ENCODE measurements around the gene DDX24. TPM values are rescaled to one million over a fixed set of nuclear protein-coding genes. Genes with fewer than 3 reads are reported as not detected.

The DDX24 gene
- total RNA-seq, 1 donor from 2014 or later = 149 TPM

GRCh38 chr14:94052662-94053061 lies 28.3 kb downstream of the DDX24 start:
- DNase-seq (ENCODE audit: low spot score) = no peak
- Mint-ChIP-seq H3K27me3 (ENCODE audit: low read depth) (no peaks in the 10 kb centered on the region), H3K4me1 (ENCODE audit: low read depth) (no peaks in the 10 kb centered on the region), H3K9me3 (ENCODE audit: low read depth) (no peaks in the 10 kb centered on the region), H3K27ac (ENCODE audit: unreplicated experiment) (no peak overlapping the region), H3K4me3 (ENCODE audit: unreplicated experiment) (no peak overlapping the region), H3K36me3 (ENCODE audit: low read depth) (peaks cover 53% of the 10 kb centered on the region)
- no peak for TF ChIP-seq CTCF (IDR thresholded peaks at IDR 0.05)

- Mint-ChIP-seq H3K9me3 (ENCODE audit: low read depth) (no peaks in the 10 kb centered on the region), H3K27ac (ENCODE audit: unreplicated experiment) (no peak overlapping the region), H3K36me3 (ENCODE audit: low read depth) (peaks cover 50% of the 10 kb centered on the region), H3K4me1 (ENCODE audit: low read depth) (no peaks in the 10 kb centered on the region), H3K4me3 (ENCODE audit: unreplicated experiment) (no peak overlapping the region), H3K27me3 (ENCODE audit: low read depth) (no peaks in the 10 kb centered on the region)
- DNase-seq (ENCODE audit: low spot score) = no peak
- TF ChIP-seq CTCF (IDR thresholded peaks at IDR 0.05) = no peak
These were observed 28.8 kb downstream of the DDX24 start for GRCh38 chr14:94052199-94052598.

GRCh38 chr14:94051779-94052178 lies 29.2 kb downstream of the DDX24 start:
- no peaks in the 10 kb centered on the region for H3K4me1 Mint-ChIP-seq (ENCODE audit: low read depth)
- peaks cover 49% of the 10 kb centered on the region for H3K36me3 Mint-ChIP-seq (ENCODE audit: low read depth)
- H3K9me3 Mint-ChIP-seq (ENCODE audit: low read depth) = no peaks in the 10 kb centered on the region
- TF ChIP-seq CTCF (IDR thresholded peaks at IDR 0.05) = no peak
- H3K27me3 Mint-ChIP-seq (ENCODE audit: low read depth) = no peaks in the 10 kb centered on the region
- no peak overlapping the region for H3K27ac Mint-ChIP-seq (ENCODE audit: unreplicated experiment)
- H3K4me3 Mint-ChIP-seq (ENCODE audit: unreplicated experiment) = no peak overlapping the region
- no peak for DNase-seq (ENCODE audit: low spot score)

GRCh38 chr14:94051115-94051514 lies 29.9 kb downstream of the DDX24 start:
- Mint-ChIP-seq H3K9me3 (ENCODE audit: low read depth) (no peaks in the 10 kb centered on the region), H3K27me3 (ENCODE audit: low read depth) (no peaks in the 10 kb centered on the region), H3K27ac (ENCODE audit: unreplicated experiment) (no peak overlapping the region), H3K4me3 (ENCODE audit: unreplicated experiment) (no peak overlapping the region), H3K4me1 (ENCODE audit: low read depth) (no peaks in the 10 kb centered on the region), H3K36me3 (ENCODE audit: low read depth) (peaks cover 44% of the 10 kb centered on the region)
- TF ChIP-seq CTCF (IDR thresholded peaks at IDR 0.05) = peak; percentile 76
- DNase-seq (ENCODE audit: low spot score) = no peak

GRCh38 chr14:94050231-94050880 lies 30.6 kb downstream of the DDX24 start:
- DNase-seq (ENCODE audit: low spot score) = no peak
- TF ChIP-seq CTCF (IDR thresholded peaks at IDR 0.05) = no peak

More at GRCh38 chr14:94050231-94050880, 30.6 kb downstream of the DDX24 start:
- Mint-ChIP-seq H3K36me3 (ENCODE audit: low read depth) (peaks cover 38% of the 10 kb centered on the region), H3K9me3 (ENCODE audit: low read depth) (no peaks in the 10 kb centered on the region), H3K4me3 (ENCODE audit: unreplicated experiment) (no peak overlapping the region), H3K4me1 (ENCODE audit: low read depth) (no peaks in the 10 kb centered on the region), H3K27ac (ENCODE audit: unreplicated experiment) (no peak overlapping the region), H3K27me3 (ENCODE audit: low read depth) (no peaks in the 10 kb centered on the region)

Data from chondrocyte (in vitro differentiated cells).